GM04504 (cell line): Measurements from ENCODE around the gene LRRK1.

Source experiments
- DNase-seq: peaks from one replicate; pipeline ENCODE4 v3.0.0-alpha.2; 2012; ENCODE audit warnings: low read depth

Gene LRRK1

GRCh38 chr15:100909989-100910955, 8.9 kb upstream of the LRRK1 start:
- no peak for DNase-seq

- DNase-seq: no peak
Measured at GRCh38 chr15:100911086-100911485, 8.1 kb upstream of the LRRK1 start.

DNA sequence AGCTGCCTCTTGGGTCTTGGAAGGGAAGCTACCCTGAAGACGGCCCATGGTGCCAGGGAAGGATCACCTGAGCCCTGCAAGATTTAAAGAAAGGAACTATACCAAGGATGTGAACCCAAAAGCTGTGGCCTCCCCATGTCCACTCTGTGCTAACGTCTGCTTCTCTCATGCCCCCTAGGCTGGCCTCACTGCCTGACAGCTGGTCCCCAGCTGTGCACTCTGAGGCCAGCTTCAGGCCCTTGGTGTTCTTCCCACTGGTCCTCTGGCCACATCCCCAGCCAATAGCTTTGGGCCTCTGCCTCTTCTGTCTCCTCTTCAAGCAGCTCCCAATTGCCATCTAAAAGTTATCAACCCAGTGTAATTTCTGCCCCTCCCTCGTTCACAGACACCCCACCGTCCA, 5.2 kb upstream of the LRRK1 start:
- DNase-seq: no peak

- DNase-seq: no peak
Measured at GRCh38 chr15:100914876-100915275, 4.3 kb upstream of the LRRK1 start.

DNA sequence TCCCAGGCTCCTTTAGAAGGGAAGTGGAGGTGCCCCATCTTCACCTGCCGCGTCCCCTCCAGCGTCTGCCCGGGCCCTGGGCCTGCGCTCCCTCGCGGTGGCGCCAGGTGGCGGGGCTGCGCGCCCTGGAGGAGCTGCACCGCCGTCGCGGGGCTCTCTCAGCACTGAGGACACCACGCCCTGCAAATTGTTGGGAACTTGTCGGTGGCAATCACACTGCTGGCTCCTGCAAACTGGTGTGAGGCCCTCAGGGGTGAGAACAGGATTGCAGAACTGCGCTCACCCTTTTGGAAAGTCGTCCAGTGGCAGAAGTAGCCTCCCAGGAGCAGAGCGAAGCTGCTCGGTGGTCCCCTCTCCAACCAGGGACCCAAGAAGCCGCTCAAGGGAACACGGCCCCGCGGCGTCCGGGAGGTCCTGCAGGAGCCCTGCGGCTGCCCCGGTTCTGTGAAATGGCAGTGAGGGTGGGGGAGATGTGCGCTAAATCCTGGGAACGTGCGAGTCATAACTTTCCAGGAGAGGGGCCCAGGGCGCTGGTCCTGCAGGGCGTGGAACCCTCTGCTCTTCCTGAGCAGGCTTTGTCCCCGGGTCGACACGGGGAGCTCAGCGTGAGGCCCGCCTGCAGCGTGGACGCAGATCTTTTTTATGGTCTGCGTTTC, 995 bp upstream of the LRRK1 start:
- peak; percentile 64 for DNase-seq

DNA sequence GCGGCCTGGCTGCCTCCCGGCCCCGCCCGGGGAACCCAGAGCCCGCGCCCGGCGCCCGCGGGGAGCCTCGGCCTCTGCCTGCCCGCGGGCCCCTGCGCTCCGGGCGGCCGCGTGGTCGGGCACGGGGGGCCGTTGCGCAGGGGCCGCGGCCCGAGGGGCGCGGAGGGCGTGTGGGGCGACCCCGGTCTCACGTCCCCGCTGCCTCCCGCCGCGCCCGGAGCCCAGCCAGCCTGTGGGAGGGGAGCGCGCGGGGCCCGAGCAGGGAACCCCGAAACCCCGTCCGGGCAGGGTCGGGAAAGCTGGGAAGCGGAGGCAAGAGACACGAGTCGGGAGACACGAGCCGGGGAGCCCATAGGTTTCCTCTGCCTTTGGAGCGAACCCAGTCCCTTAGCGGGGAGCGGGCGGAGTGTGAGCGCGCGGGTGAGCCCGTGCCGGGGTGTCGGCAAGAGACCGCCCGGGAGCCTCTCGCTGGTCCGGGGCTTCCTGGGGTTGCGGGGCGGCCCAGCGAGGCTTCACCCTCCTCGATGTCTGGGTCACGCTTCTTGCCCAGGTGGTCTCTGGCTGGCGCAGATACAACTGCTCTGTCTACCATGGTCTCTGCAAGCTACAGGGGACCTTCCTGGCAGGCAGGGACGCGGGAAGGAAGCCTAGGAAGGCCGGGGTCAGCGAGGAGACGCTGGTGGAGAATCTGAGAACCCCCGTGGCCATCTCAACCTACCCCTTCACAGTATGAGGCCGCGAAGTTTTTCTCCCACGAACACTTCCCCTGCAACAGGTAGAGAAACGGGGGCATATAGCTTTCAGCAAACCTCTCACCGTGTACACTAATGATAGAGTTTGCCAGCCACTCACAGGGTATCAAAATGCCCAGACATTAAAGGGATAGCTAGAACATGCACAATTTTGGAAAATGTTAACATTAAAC, 586 bp downstream of the LRRK1 start:
- DNase-seq: no peak

DNA sequence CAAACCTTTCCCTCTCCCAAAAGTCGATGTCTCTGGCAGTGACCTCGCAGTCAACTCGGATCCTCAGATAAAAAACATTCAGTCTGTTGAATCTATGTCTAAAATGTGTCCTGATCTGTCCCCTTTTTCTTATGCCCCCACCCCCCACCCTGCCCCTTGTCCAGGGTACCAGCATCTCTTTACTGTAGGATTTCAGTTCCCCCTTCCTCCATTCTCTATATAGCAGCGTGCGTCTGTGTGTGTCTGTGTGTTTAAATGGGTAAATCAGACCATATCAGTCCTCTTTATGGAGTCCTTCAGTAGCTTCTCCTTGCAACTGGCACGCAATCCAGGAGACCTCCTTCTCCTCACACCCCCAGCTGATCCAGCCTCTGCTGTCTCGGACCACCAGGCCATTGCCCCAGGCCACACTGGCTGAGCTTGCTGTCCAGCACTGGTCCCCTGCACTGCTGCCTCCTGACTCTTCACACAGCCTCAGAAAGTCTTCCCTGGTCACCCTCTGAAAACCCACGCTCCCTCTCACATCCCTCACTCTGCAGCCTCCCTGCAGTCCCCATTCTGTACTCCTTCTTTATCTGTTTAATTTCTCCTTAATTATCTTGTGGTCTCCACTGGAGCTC, 1.5 kb downstream of the LRRK1 start:
- no peak for DNase-seq

GRCh38 chr15:100922192-100923040, 3.3 kb downstream of the LRRK1 start:
- no peak for DNase-seq

DNA sequence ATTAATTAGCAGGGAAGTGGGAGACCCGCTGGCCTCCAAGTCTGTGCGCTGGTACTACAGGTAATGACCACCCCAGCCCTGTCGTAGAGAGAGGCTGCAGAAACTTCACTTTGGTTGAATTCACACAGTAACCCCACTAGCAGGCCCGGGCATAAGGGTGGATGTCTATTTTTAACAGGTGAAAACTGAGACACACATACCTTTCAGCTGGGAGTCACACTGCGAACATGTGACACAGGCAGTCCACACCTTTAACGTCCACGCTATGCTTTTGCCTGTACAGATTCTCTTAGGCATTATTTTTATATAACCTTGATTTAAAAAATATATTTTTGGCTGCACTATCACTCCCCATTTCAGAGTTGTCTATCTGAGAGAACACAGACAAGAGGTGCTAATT, 3.9 kb downstream of the LRRK1 start:
- no peak for DNase-seq

GRCh38 chr15:100923902-100924301, 4.7 kb downstream of the LRRK1 start:
- DNase-seq: no peak

- no peak for DNase-seq
Measured at GRCh38 chr15:100924436-100924835, 5.3 kb downstream of the LRRK1 start.

GRCh38 chr15:100925480-100925879, 6.3 kb downstream of the LRRK1 start:
- DNase-seq: no peak

GRCh38 chr15:100926258-100926657, 7.1 kb downstream of the LRRK1 start:
- DNase-seq: no peak

GRCh38 chr15:100926971-100927756, 8.0 kb downstream of the LRRK1 start:
- no peak for DNase-seq

DNA sequence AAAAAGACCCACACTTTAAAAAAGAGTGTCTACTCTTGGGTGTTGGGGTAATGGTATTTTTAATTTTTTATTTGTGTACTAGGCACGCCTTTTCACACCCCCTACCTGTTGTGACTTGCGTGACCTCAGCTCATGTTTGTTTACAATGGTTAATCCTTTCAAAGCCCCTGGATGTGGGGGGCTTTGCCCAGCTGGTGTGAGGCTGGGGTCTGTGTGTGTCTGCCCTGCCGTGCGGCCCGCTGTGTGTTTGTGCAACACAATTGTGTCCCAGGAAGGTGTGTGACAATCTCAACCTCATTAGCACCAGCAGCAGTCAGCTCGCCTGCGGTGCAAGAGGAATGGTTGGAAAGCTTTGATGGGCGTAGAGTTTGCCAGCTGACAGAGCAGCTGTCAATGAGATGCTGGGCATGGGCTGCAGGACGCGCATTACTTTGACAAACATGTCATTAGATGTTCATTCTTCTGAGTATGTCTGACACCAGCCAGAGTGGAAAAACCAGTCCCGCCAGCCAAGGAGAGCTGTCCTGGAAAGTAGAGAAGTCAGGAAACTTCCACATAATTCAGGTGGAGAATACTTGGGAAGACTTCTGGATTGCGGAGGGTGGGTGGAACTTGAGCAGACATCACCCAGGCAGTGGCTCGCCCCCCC, 9.6 kb downstream of the LRRK1 start:
- DNase-seq: no peak

GRCh38 chr15:100929641-100930042, 10.5 kb downstream of the LRRK1 start:
- DNase-seq: no peak

- DNase-seq: no peak
Measured at GRCh38 chr15:100930306-100930848, 11.2 kb downstream of the LRRK1 start.

- no peak for DNase-seq
Measured at GRCh38 chr15:100931143-100931890, 12.2 kb downstream of the LRRK1 start.
